Epithelial cell of proximal tubule (primary cell): ENCODE results near the gene KRTAP10-1. TPM values are rescaled to one million over a fixed set of nuclear protein-coding genes. Genes with fewer than 3 reads are reported as not detected.

ENCODE experiments used
- DNase-seq: peaks from one replicate; pipeline ENCODE4 v3.0.0-alpha.2; 2011; ENCODE audit warnings: low read depth
- H3K4me3 ChIP-seq: 2 replicates; pipeline ENCODE4 v1.5.1; 2011; ENCODE audit warnings: low read depth, mild to moderate bottlenecking, low read length
- total RNA-seq: library from RNA; depleted of rRNA; stranded (reverse); fragments of >200 nt; gene quantifications from 2 replicates; pipeline ENCODE4 v1.2.3, GENCODE V29; 2015
- TF ChIP-seq, protein P1 (sequence below): conservative IDR thresholded peaks from 2 replicates; pipeline ENCODE4 v1.5.1; 2012; ENCODE audit warnings: low read depth, mild to moderate bottlenecking, low read length

KRTAP10-1 gene
- total RNA-seq, 1 donor from 2014 or later: not detected

DNA sequence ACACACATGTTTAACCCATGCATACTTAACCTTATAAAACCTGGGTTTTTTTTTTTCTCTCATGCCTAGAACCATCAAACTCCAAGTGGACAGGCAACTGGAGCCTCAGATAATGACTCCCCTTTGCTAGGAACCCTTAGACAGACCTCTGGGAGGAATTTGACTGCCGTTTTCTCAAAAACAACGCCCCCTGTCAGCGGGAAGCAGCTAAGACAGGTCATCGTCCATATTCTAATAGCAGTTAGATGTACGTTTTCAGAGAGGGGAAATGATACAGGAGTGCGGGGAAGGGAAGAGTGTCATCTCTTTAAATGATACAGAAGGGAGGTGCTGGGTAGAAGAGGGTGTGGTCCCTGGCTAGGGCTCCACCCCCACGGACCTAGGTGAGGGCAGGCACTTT, 50.0 kb downstream of the KRTAP10-1 start:
- no peak overlapping the region for H3K4me3 ChIP-seq
- no peak for DNase-seq
- TF ChIP-seq, protein P1, sequence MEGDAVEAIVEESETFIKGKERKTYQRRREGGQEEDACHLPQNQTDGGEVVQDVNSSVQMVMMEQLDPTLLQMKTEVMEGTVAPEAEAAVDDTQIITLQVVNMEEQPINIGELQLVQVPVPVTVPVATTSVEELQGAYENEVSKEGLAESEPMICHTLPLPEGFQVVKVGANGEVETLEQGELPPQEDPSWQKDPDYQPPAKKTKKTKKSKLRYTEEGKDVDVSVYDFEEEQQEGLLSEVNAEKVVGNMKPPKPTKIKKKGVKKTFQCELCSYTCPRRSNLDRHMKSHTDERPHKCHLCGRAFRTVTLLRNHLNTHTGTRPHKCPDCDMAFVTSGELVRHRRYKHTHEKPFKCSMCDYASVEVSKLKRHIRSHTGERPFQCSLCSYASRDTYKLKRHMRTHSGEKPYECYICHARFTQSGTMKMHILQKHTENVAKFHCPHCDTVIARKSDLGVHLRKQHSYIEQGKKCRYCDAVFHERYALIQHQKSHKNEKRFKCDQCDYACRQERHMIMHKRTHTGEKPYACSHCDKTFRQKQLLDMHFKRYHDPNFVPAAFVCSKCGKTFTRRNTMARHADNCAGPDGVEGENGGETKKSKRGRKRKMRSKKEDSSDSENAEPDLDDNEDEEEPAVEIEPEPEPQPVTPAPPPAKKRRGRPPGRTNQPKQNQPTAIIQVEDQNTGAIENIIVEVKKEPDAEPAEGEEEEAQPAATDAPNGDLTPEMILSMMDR: peak; percentile 21

Other genes starting within 250 kb of the KRTAP10-1 start
- 65.8 and 125 TPM in 2 replicates for gene PFKL, start 240.1 kb downstream of the KRTAP10-1 start, total RNA-seq
- 11.2 and 11.4 TPM in 2 replicates for gene CFAP410, start 200.8 kb downstream of the KRTAP10-1 start, total RNA-seq
- gene TRPM2, start 186.6 kb downstream of the KRTAP10-1 start, total RNA-seq: 0.52 and 1.7 TPM in 2 replicates
- gene LRRC3, start 84.7 kb downstream of the KRTAP10-1 start, total RNA-seq: 1.0 and 3.0 TPM in 2 replicates
- gene KRTAP10-2, start 11.3 kb upstream of the KRTAP10-1 start, total RNA-seq: not detected in 2 replicates
- not detected in 2 replicates for gene KRTAP10-3, start 18.6 kb upstream of the KRTAP10-1 start, total RNA-seq
- not detected in 2 replicates for gene KRTAP10-4, start 33.5 kb upstream of the KRTAP10-1 start, total RNA-seq
- not detected in 2 replicates for gene KRTAP10-5, start 40.4 kb upstream of the KRTAP10-1 start, total RNA-seq
- not detected in 2 replicates for gene KRTAP10-6, start 52.3 kb upstream of the KRTAP10-1 start, total RNA-seq
- gene KRTAP10-7, start 60.4 kb upstream of the KRTAP10-1 start, total RNA-seq: not detected in 2 replicates
- gene KRTAP10-8, start 71.9 kb upstream of the KRTAP10-1 start, total RNA-seq: not detected in 2 replicates
- gene KRTAP10-9, start 86.9 kb upstream of the KRTAP10-1 start, total RNA-seq: not detected in 2 replicates
- gene KRTAP10-10, start 97.2 kb upstream of the KRTAP10-1 start, total RNA-seq: not detected in 2 replicates
- not detected in 2 replicates for gene KRTAP10-11, start 106.2 kb upstream of the KRTAP10-1 start, total RNA-seq
- not detected in 2 replicates for gene KRTAP12-4, start 114.5 kb upstream of the KRTAP10-1 start, total RNA-seq
- gene KRTAP12-3, start 117.7 kb upstream of the KRTAP10-1 start, total RNA-seq: not detected in 2 replicates
- not detected in 2 replicates for gene KRTAP12-2, start 126.7 kb upstream of the KRTAP10-1 start, total RNA-seq
- gene KRTAP12-1, start 142.0 kb upstream of the KRTAP10-1 start, total RNA-seq: not detected in 2 replicates
- gene KRTAP10-12, start 157.0 kb upstream of the KRTAP10-1 start, total RNA-seq: not detected in 2 replicates
- gene TSPEAR, start 171.4 kb upstream of the KRTAP10-1 start, total RNA-seq: not detected in 2 replicates